GM18502 (cell line): ENCODE data around the gene CYSLTR1.
"Not testable (repeated sequence)": the region's sequence is repeated elsewhere in the genome, so short reads cannot be mapped to it uniquely, and the experiment has no call there.

Experiments
- ATAC-seq: cut with Tn5 transposase; IDR thresholded peaks from one replicate; pipeline ENCODE4 v1.9.1; 2021; ENCODE audit warnings: mild to moderate bottlenecking; ENCODE audit not compliant: unreplicated experiment, poor library complexity

Gene CYSLTR1

DNA sequence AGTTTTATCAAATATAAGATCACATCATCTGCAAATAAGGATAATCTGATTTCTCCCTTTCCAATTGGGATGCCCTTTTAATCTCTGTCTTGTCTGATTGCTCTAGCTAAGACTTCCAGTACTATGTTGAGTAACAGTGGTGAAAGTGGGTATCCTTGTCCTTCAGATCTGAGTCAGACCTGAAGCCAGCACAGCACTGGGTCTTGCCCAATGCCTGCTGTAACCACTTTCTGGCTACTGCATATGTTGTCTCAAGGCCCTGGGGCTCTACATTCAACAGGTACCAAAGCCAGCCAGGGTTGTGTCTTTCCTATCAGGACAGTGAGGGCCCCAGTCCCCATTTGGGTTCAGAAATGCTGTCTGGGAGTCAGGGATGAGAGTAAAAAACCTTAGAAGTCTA lies 90.3 kb downstream of the CYSLTR1 start:
- ATAC-seq, result no peak

DNA sequence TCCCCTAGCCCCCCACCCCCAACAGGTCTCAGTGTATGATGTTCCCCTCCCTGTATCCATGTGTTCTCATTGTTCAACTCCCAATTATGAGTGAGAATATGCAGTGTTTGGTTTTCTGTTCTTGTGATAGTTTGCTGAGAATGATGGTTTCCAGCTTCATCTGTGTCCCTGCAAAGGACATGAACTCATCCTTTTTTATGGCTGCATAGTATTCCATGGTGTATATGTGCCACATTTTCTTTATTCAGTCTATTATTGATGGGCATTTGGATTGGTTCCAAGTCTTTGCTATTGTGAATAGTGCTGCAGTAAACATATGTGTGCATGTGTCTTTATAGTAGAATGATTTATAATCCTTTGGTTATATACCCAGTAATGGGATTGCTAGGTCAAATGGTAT lies 101.4 kb downstream of the CYSLTR1 start:
- ATAC-seq, result not testable (repeated sequence)
